HG02840 (cell line): ENCODE measurements around the gene PDE3B.

Experiments
- ATAC-seq: cut with Tn5 transposase; IDR thresholded peaks from one replicate; pipeline ENCODE4 v1.9.1; 2021; ENCODE audit warnings: mild to moderate bottlenecking, moderate library complexity, moderate number of reproducible peaks; ENCODE audit not compliant: unreplicated experiment, low FRiP score

Gene PDE3B

DNA sequence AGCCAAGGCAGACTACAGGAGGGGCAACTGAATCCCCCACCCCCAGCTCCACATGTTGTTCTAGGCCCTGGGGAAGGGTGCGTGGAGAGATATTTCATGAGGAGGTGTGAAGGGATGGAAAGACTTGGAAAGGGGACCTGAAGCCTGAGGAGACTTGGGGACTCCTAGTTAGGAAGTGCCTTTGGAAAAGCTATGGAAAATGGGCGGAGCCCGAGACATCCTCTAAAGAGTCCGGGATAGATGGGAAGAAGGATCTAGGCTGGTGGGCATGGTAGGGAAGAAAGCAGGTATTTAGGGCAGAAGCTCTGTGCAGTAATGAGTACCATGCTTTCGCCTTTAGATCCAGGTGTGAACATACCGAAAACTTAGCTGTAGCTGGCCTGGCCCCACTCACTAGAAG lies 263.4 kb downstream of the PDE3B start:
- ATAC-seq: no peak

DNA sequence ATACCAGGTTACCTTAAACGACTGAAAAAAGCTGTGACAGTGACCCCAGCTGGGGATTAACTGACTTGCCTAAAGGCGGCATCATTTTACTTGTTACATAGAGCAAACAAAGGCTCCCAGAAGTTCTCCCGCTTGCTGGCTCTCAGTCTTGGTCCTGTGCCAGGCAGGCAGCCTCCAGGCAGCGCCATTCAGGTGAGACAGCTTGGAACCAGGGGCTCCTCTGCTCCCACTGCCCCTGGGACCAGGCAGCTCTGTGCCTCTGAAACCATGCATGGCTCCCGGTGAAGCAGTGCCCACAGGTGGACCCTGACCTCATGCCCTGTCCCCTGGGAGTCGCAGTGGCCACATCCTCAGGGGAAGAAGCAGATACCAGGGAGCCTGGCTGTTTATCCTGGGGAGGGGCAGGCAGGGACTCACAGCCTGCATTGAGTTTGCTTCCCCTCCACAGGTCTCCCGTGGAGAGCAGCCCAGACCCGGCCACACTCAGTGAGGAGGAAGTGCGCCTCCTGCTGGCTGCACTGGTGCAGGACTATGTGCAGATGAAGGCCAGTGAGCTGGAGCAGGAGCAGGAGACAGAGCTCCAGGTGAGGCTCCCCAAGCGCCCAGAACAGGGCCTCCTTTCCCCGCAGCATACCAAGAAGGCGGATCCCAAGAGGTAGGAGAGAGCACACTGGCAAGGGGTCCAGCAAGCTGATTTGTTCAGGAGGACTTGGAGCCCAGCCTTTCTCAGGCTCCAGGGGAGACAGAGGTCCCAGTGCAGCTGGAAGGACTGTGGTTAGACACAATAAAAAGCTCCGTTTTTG lies 264.0 kb downstream of the PDE3B start:
- ATAC-seq: peak; percentile 52

DNA sequence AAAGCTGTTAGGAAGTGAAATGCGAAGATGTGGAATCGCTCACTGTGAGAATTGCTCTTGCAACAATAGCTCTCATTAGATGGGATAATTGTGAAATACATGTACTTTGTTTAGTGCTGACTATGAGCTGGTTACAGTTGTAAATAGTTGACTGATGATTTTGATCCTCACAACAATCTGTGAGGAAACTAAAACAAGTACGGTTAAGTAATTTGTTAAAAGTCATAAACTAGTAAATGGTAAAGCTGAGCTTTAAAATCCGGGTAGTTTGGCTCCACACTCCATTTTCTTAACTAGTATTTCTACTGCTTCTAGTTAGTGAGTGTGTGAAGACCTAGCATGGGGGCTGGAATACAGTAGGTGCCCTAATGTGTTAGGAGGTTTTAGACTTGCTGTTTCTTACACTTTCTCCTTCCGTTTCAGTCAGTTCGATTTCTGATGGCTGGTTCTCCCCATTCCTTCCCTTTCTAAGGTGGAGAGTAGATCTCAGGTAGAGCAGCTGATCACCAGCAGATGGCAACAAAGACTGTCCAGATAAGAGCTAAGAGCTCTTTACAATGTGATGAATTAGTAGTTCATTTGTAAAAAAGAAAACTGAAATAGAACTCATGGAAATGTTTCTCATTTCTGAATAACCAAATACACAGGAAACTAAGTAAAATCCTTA lies 264.7 kb downstream of the PDE3B start:
- no peak for ATAC-seq

DNA sequence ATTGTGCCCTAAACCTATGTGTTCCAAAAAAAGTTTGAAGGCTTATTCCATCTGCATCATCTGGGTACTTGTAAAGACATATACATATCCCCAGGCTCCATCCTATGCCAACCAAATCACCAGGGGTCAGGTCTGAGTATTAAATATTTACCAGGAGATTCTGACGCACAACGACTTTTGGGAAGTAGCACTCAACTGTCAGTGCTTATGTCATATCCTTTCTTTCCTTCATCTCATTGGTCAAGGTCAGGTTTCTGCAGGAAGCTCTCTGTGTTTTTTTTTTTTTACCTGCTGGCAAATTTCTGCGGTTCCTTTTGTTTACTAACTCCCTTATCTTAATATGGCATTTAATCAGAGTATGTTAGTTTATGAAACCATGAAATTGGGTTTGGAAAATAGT lies 270.9 kb downstream of the PDE3B start:
- no peak for ATAC-seq

DNA sequence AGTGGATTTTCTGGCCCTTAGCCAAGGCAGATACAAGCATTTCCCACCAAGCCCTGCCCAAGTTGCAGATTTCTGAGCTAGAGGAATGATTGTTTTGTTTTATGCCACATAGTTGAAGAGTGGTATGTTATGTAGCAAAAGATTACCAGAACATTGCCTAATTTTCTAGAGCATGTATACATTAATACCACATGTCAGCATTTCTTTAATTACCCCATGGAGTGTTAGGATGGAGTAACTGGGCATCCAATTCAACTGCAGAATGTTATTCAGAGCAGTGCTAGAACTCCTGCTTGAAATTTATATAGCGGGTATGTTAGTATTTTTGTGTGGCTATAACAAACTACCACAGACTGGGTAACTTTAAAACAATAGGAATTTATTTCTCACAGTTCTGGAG lies 272.8 kb downstream of the PDE3B start:
- ATAC-seq: no peak
